Ammon's horn (tissue), 1 donor: ENCODE measurements around the gene RADIL.

Experiments
- DNase-seq: peaks from one replicate; pipeline ENCODE4 v3.0.0-alpha.2; 2016; ENCODE audit warnings: low spot score

Gene RADIL

GRCh38 chr7:4792537-4793126, 90.9 kb downstream of the RADIL start:
- DNase-seq: no peak

GRCh38 chr7:4791738-4792536, 91.6 kb downstream of the RADIL start:
- peak; percentile 79 for DNase-seq

- DNase-seq: no peak
Observed at GRCh38 chr7:4791101-4791737, 92.3 kb downstream of the RADIL start.

GRCh38 chr7:4790516-4790991, 93.0 kb downstream of the RADIL start:
- DNase-seq: no peak

GRCh38 chr7:4790078-4790465, 93.4 kb downstream of the RADIL start:
- no peak for DNase-seq

- DNase-seq: no peak
Observed at GRCh38 chr7:4789194-4790077, 94.1 kb downstream of the RADIL start.

GRCh38 chr7:4788627-4789189, 94.8 kb downstream of the RADIL start:
- no peak for DNase-seq

GRCh38 chr7:4787947-4788626, 95.4 kb downstream of the RADIL start:
- DNase-seq: no peak

- no peak for DNase-seq
Observed at GRCh38 chr7:4787541-4787940, 96.0 kb downstream of the RADIL start.

GRCh38 chr7:4786015-4786414, 97.5 kb downstream of the RADIL start:
- no peak for DNase-seq

- DNase-seq: no peak
Observed at GRCh38 chr7:4785371-4785770, 98.1 kb downstream of the RADIL start.

GRCh38 chr7:4784799-4785198, 98.7 kb downstream of the RADIL start:
- DNase-seq: no peak

GRCh38 chr7:4783762-4784351, 99.7 kb downstream of the RADIL start:
- DNase-seq: no peak

- no peak for DNase-seq
Observed at GRCh38 chr7:4783292-4783652, 100.2 kb downstream of the RADIL start.

- no peak for DNase-seq
Observed at GRCh38 chr7:4782333-4783291, 100.9 kb downstream of the RADIL start.

GRCh38 chr7:4781366-4782069, 102.0 kb downstream of the RADIL start:
- no peak for DNase-seq

- no peak for DNase-seq
Observed at GRCh38 chr7:4779118-4779517, 104.4 kb downstream of the RADIL start.

- DNase-seq: no peak
Observed at GRCh38 chr7:4775848-4776623, 107.5 kb downstream of the RADIL start.
